ENCODE data around the gene NRG3. TPM values are rescaled to one million over a fixed set of nuclear protein-coding genes. Genes with fewer than 3 reads are reported as not detected.

The NRG3 gene
- total and polyA plus RNA-seq, 3 donors from 2014 or later: 2.7 to 3.9 (median 2.7) TPM

DNA sequence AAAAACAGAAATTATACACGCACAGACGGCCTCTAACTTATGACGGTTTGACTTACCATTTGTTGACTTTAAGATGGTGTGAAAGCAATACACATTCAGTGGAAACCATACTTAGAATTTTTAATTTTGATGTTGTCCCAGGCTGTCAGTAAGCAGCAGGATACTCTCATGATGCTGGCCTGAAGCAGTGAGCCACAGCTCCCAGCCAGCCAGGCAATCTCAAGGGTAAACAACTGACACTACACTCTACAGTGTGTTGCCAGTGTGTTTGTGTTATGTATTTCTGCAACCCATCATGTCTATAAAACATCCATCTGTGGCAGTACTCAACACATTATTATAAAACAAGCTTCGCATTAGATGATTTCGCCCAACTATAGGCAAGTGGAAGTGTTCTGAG, 747.5 kb downstream of the NRG3 start:
- 94 to 95% methylated on average over 5 of the region's 5 CpGs for WGBS, 2 donors
- intact Hi-C loops (cut with DNase I; ENCODE audit: low total_unique reads): no loop called here

GRCh38 chr10:82625512-82626189, 750.7 kb downstream of the NRG3 start:
- Histone ChIP-seq H3K4me1 (no peaks in the 10 kb centered on the region), H3K36me3 (ENCODE audit: low read depth, missing control alignments) (no peaks in the 10 kb centered on the region), H3K27ac (no peak overlapping the region), H3K9me3 (no peaks in the 10 kb centered on the region), H3K27me3 (no peaks in the 10 kb centered on the region), H3K4me3 (no peak overlapping the region)
- DNase-seq: no peak
- intact Hi-C loops (cut with DNase I; ENCODE audit: low total_unique reads): no loop called here
- TF ChIP-seq POLR2A (IDR thresholded peaks at IDR 0.05) (no peak), CTCF (IDR thresholded peaks at IDR 0.05) (no peak)

More for the DNA sequence above, 747.5 kb downstream of the NRG3 start:
- H3K4me3 ChIP-seq: no peak overlapping the region
- H3K36me3 ChIP-seq (ENCODE audit: low read depth, missing control alignments): no peaks in the 10 kb centered on the region
- no peaks in the 10 kb centered on the region for H3K9me3 ChIP-seq
- DNase-seq: no peak
- TF ChIP-seq POLR2A (IDR thresholded peaks at IDR 0.05) (no peak), CTCF (IDR thresholded peaks at IDR 0.05) (no peak)
- H3K27me3 ChIP-seq: no peaks in the 10 kb centered on the region
- no peaks in the 10 kb centered on the region for H3K4me1 ChIP-seq
- no peak overlapping the region for H3K27ac ChIP-seq

DNA sequence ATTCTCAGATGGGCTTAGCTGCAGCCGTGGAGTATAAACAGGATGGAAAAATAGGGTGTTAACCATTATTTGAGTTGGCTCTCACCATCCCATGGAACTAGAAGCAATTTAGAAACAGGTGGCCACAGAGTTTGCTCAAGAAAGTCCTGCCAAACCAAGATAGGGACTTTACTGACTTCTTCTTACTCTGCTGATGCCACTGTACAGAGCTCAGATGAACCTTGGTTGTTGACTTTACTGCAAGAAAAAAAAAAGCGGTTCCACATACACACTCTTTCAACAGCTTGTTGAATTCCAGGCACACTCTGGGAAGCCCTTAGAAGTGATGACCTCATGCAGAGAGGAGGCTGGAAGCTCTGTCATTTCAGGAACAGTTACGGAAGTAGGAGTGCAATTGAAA, 753.4 kb downstream of the NRG3 start:
- intact Hi-C loops (cut with DNase I; ENCODE audit: low total_unique reads): no loop called here

DNA sequence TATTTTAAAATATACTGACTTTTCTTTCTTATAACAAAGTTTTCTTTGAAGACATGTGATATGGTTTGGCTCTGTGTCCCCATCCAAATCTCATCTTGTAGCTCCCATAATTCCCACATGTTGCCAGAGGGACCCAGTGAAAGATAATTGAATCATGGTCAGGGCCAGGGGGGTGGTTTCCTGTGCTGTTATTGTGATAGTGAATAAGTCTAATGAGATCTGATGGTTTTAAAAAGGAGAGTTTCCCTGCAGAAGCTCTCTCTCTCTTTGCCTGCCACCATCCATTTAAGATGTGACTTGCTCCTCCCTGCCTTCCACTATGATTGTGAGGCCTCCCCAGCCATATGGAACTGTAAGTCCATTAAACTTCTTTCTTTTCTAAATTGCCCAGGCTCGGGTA, 768.1 kb downstream of the NRG3 start:
- intact Hi-C loops (cut with DNase I; ENCODE audit: low total_unique reads): no loop called here
- H3K9me3 ChIP-seq: no peaks in the 10 kb centered on the region
- TF ChIP-seq CTCF (IDR thresholded peaks at IDR 0.05): no peak
- TF ChIP-seq POLR2A (IDR thresholded peaks at IDR 0.05): no peak
- DNase-seq: no peak
- H3K27me3 ChIP-seq: no peaks in the 10 kb centered on the region
- no peaks in the 10 kb centered on the region for H3K36me3 ChIP-seq (ENCODE audit: low read depth, missing control alignments)
- no peak overlapping the region for H3K4me3 ChIP-seq
- H3K27ac ChIP-seq: no peak overlapping the region
- H3K4me1 ChIP-seq: no peaks in the 10 kb centered on the region
- WGBS, 2 donors: 47 to 48% methylated on average over 1 of the region's 1 CpG

More for the DNA sequence above, 753.4 kb downstream of the NRG3 start:
- Histone ChIP-seq H3K27ac (no peak overlapping the region), H3K4me3 (no peak overlapping the region), H3K4me1 (no peaks in the 10 kb centered on the region), H3K9me3 (no peaks in the 10 kb centered on the region), H3K36me3 (ENCODE audit: low read depth, missing control alignments) (no peaks in the 10 kb centered on the region), H3K27me3 (no peaks in the 10 kb centered on the region)
- 40 to 47% methylated on average over 3 of the region's 3 CpGs for WGBS, 2 donors
- no peak for TF ChIP-seq POLR2A (IDR thresholded peaks at IDR 0.05)
- no peak for TF ChIP-seq CTCF (IDR thresholded peaks at IDR 0.05)
- DNase-seq: no peak

GRCh38 chr10:82643601-82644000, 768.6 kb downstream of the NRG3 start:
- DNase-seq: no peak
- H3K4me1 ChIP-seq: no peaks in the 10 kb centered on the region
- no peak overlapping the region for H3K4me3 ChIP-seq
- no peaks in the 10 kb centered on the region for H3K9me3 ChIP-seq
- no peaks in the 10 kb centered on the region for H3K27me3 ChIP-seq
- intact Hi-C loops (cut with DNase I; ENCODE audit: low total_unique reads): no loop called here
- no peaks in the 10 kb centered on the region for H3K36me3 ChIP-seq (ENCODE audit: low read depth, missing control alignments)
- TF ChIP-seq CTCF (IDR thresholded peaks at IDR 0.05) (no peak), POLR2A (IDR thresholded peaks at IDR 0.05) (no peak)
- WGBS, 2 donors: 39 to 53% methylated on average over 5 of the region's 5 CpGs
- no peak overlapping the region for H3K27ac ChIP-seq

Measured in testis (tissue), 3 donors.